H1 (cell line): ENCODE data around the gene HNF1B. TPM values are rescaled to one million over a fixed set of nuclear protein-coding genes. Genes with fewer than 3 reads are reported as not detected.

ENCODE experiments used
- CTCF ChIA-PET: fragments of 300-600 bp; sonication (Branson Sonifier 250); formaldehyde crosslinking; loops from one replicate; lab custom pipeline; 2021; ENCODE audit not compliant: partially characterized antibody; lab: Charles Lee
- POLR2A ChIA-PET: fragments of 300-600 bp; sonication (Branson Sonifier 250); formaldehyde crosslinking; loops from one replicate; lab custom pipeline; 2021; ENCODE audit warnings: inconsistent platforms; ENCODE audit not compliant: partially characterized antibody; lab: Charles Lee
- DNase-seq, 2 experiments: peaks; one replicate each; pipeline versions ENCODE4 v3.0.0 to v3.0.0-alpha.2; 2010 to 2022; ENCODE audit warnings: low spot score in 2 of 2, low read depth in 1 of 2, mixed read lengths in 1 of 2
- FAIRE-seq: peaks from 2 replicates; lab custom pipeline; 2011; peaks lifted over from hg19 to GRCh38; lab: Jason Lieb, UNC
- H2AFZ ChIP-seq: 2 replicates; pipeline ENCODE4 v1.8.1; 2012; ENCODE audit warnings: low read length, inconsistent platforms
- H2AK5ac ChIP-seq: 2 replicates; pipeline ENCODE4 v1.6.1; 2013; ENCODE audit warnings: low read depth, low read length
- H2BK120ac ChIP-seq: replicated peaks from 2 replicates; pipeline ENCODE3; 2013; ENCODE audit warnings: low read depth, low read length, inconsistent platforms
- H2BK12ac ChIP-seq: 2 replicates; pipeline ENCODE4 v1.6.1; 2013; ENCODE audit warnings: low read depth, low read length
- H2BK15ac ChIP-seq: 2 replicates; pipeline ENCODE4 v1.6.1; 2013; ENCODE audit warnings: low read length
- H2BK20ac ChIP-seq: 2 replicates; pipeline ENCODE4 v1.6.1; 2013; ENCODE audit warnings: low read length
- H2BK5ac ChIP-seq: 2 replicates; pipeline ENCODE4 v1.6.1; 2013; ENCODE audit warnings: low read depth, low read length
- H3K14ac ChIP-seq: 2 replicates; pipeline ENCODE4 v1.6.1; 2013; ENCODE audit warnings: inconsistent platforms; ENCODE audit not compliant: insufficient read length
- H3K18ac ChIP-seq: 2 replicates; pipeline ENCODE4 v1.6.1; 2013; ENCODE audit warnings: low read length; ENCODE audit errors: extremely low read depth
- H3K23ac ChIP-seq: 2 replicates; pipeline ENCODE4 v1.6.1; 2013; ENCODE audit warnings: inconsistent platforms; ENCODE audit not compliant: insufficient read length
- H3K23me2 ChIP-seq: 2 replicates; pipeline ENCODE4 v1.6.1; 2013; ENCODE audit warnings: low read depth, low read length
- H3K27ac ChIP-seq: 2 replicates; pipeline ENCODE4 v1.6.1; 2011; ENCODE audit warnings: low read depth, low read length, inconsistent platforms
- H3K27me3 ChIP-seq, 4 experiments: replicated peaks in 1 of 4; 1 replicate in 1 of 4; 2 replicates in 3 of 4; pipeline versions ENCODE4 v1.6.1 to v1.8.1; 2011 to 2013; ENCODE audit warnings: low read length in 3 of 4, mild to moderate bottlenecking in 3 of 4, inconsistent platforms in 2 of 4, mixed read lengths in 2 of 4, moderate library complexity in 1 of 4; ENCODE audit not compliant: control insufficient read depth in 3 of 4, insufficient read depth in 3 of 4; ENCODE audit errors: extremely low read depth in 1 of 4
- H3K36me3 ChIP-seq, 4 experiments: 2 replicates each; pipeline versions ENCODE4 v1.6.1 to v1.8.1; 2011 to 2013; ENCODE audit warnings: mild to moderate bottlenecking in 4 of 4, low read length in 3 of 4, moderate library complexity in 2 of 4, control low read depth in 1 of 4, inconsistent platforms in 1 of 4; ENCODE audit not compliant: insufficient read depth in 4 of 4, control insufficient read depth in 2 of 4
- H3K4ac ChIP-seq: replicated peaks from 2 replicates; pipeline ENCODE3; 2013; ENCODE audit warnings: low read length, low read depth, mixed read lengths, inconsistent platforms; ENCODE audit not compliant: insufficient read length
- H3K4me1 ChIP-seq, 4 experiments: replicated peaks in 1 of 4; 1 replicate in 1 of 4; 2 replicates in 3 of 4; pipeline versions ENCODE4 v1.6.1 to v1.8.1; 2011 to 2013; ENCODE audit warnings: low read length in 3 of 4, inconsistent platforms in 2 of 4, mixed read lengths in 1 of 4; ENCODE audit not compliant: insufficient read depth in 4 of 4, control insufficient read depth in 3 of 4
- H3K4me2 ChIP-seq, 2 experiments: 2 replicates each; pipeline versions ENCODE4 v1.6.1 to v1.8.1; 2011 to 2013; ENCODE audit warnings: low read depth in 2 of 2, low read length in 2 of 2, control low read depth in 1 of 2, inconsistent platforms in 1 of 2, mild to moderate bottlenecking in 1 of 2; ENCODE audit not compliant: insufficient read depth in 1 of 2
- H3K4me3 ChIP-seq, 4 experiments: fragments of 200-600, 300-600 bp in 1 of 4; sonication (generic), shearing (Covaris generic), sonication (Bioruptor Twin) in 1 of 4; 2 replicates each; pipeline versions ENCODE4 v1.5.1 to v1.8.1; 2011 to 2016; ENCODE audit warnings: low read length in 4 of 4, low read depth in 3 of 4, control low read depth in 2 of 4, inconsistent platforms in 2 of 4, mild to moderate bottlenecking in 2 of 4, mixed read lengths in 1 of 4, moderate library complexity in 1 of 4; ENCODE audit not compliant: insufficient read depth in 2 of 4; ENCODE audit errors: extremely low read depth in 1 of 4
- H3K56ac ChIP-seq: replicated peaks from 2 replicates; pipeline ENCODE3; 2013; ENCODE audit warnings: low read depth, mild to moderate bottlenecking, mixed read lengths, low read length, inconsistent platforms; ENCODE audit not compliant: insufficient read length
- H3K79me1 ChIP-seq: 2 replicates; pipeline ENCODE4 v1.6.1; 2013; ENCODE audit warnings: low read depth, low read length, control low read depth
- H3K79me2 ChIP-seq, 2 experiments: 2 replicates each; pipeline versions ENCODE4 v1.6.1 to v1.8.1; 2012 to 2013; ENCODE audit warnings: low read length in 2 of 2, mild to moderate bottlenecking in 2 of 2, inconsistent platforms in 1 of 2; ENCODE audit not compliant: insufficient read depth in 2 of 2, control insufficient read depth in 1 of 2
- H3K9ac ChIP-seq, 4 experiments: replicated peaks in 1 of 4; 1 replicate in 1 of 4; 2 replicates in 3 of 4; pipeline versions ENCODE4 v1.6.1 to v1.8.1; 2011 to 2013; ENCODE audit warnings: low read depth in 3 of 4, low read length in 3 of 4, control low read depth in 2 of 4, mild to moderate bottlenecking in 2 of 4, moderate library complexity in 2 of 4, inconsistent platforms in 1 of 4; ENCODE audit errors: extremely low read depth in 1 of 4
- H3K9me3 ChIP-seq, 2 experiments: 2 replicates each; pipeline versions ENCODE4 v1.6.1 to v1.8.1; 2012 to 2013; ENCODE audit warnings: mild to moderate bottlenecking in 2 of 2, moderate library complexity in 2 of 2, control low read depth in 1 of 2, inconsistent platforms in 1 of 2, low read depth in 1 of 2, low read length in 1 of 2, mixed read lengths in 1 of 2; ENCODE audit not compliant: insufficient read depth in 2 of 2
- H4K20me1 ChIP-seq, 2 experiments: replicated peaks in 1 of 2; 2 replicates each; pipeline versions ENCODE3 to v1.8.1; 2011 to 2013; ENCODE audit warnings: inconsistent platforms in 2 of 2, low read length in 2 of 2, mild to moderate bottlenecking in 1 of 2; ENCODE audit not compliant: insufficient read depth in 2 of 2, control insufficient read depth in 1 of 2
- H4K5ac ChIP-seq: 2 replicates; pipeline ENCODE4 v1.6.1; 2013; ENCODE audit warnings: low read length, low read depth, mixed read lengths, inconsistent platforms; ENCODE audit not compliant: insufficient read length
- H4K8ac ChIP-seq: 2 replicates; pipeline ENCODE4 v1.8.0; 2013; ENCODE audit warnings: mild to moderate bottlenecking, moderate library complexity, low read length, inconsistent platforms; ENCODE audit not compliant: insufficient read depth; ENCODE audit errors: extremely low read depth
- H4K91ac ChIP-seq: replicated peaks from 2 replicates; pipeline ENCODE3; 2013; ENCODE audit warnings: low read length, mixed read lengths, inconsistent platforms; ENCODE audit not compliant: insufficient read length
- WGBS, 2 experiments: shearing (Covaris generic) in 1 of 2; methylation state at CpG; one replicate each; pipeline versions ENCODE4 v1.1.6 to v1.1.7; 2013 to 2015; ENCODE audit warnings: low lambda C conversion rate in 2 of 2, mixed read lengths in 2 of 2, inconsistent platforms in 1 of 2, low coverage in 1 of 2, missing lambda C conversion rate in 1 of 2; ENCODE audit not compliant: insufficient replicate concordance in 2 of 2, insufficient coverage in 1 of 2, insufficient read length in 1 of 2; ENCODE audit errors: extremely low coverage in 1 of 2, missing lambda C conversion rate in 1 of 2; 5-methylcytosine and 5-hydroxymethylcytosine counted together
- polyA plus RNA-seq, 7 experiments: library from polyadenylated mRNA; depleted of rRNA in 3 of 7; stranded (reverse) in 5 of 7; unstranded in 2 of 7; fragments of >200 nt in 5 of 7; fragments of 200-250 nt in 2 of 7; gene quantifications; 1 replicate in 5 of 7; 2 replicates in 1 of 7; 4 replicates in 1 of 7; pipeline versions ENCODE4 v1.2.1 to v1.2.3, GENCODE V29; 2011 to 2013; ENCODE audit warnings: missing spikeins in 2 of 7, mixed read lengths in 2 of 7
- total RNA-seq: library from RNA; stranded (reverse); fragmentation: NEBNext Ultra II Directional; extraction: Animal tissue kit (Norgen Biotek cat#: 25700); gene quantifications from 2 replicates; pipeline ENCODE4 v1.2.1, GENCODE V29; 2021

HNF1B gene
- total and polyA plus RNA-seq, 2 of the 8 experiments (the other 6 are each of a cell fraction or from before 2014, with no cell fraction given), result 0.13 to 0.30 TPM

DNA sequence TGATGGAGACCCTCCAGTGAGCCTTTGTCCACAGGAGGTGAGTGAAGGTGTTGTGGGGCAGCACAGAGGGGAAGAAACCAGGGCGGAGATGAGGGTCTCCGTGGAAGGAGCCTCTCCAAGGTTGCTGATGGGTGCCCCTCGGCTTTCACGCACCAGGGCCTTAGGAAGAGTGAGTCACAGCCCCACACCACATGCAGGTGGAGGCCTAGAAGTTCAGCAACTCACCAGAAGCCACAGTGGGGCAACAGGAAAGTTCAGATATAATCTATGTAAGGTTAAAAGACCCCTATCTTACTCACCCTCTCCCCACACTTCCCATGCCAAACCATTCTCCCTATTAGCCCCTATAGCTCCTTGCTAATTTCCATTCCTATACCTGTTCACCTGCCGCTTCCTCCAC is 9.5 kb upstream of the HNF1B start:
- Histone ChIP-seq H3K27me3 (peaks cover 0 to 5% (median 2%) of the 10 kb centered on the region in 4 experiments; a peak in 3 of 7 replicates), H2BK120ac (no peak overlapping the region), H4K5ac (no peak overlapping the region), H3K23ac (no peak overlapping the region), H3K56ac (no peak overlapping the region), H2BK15ac (no peak overlapping the region), H3K9ac (no peak overlapping the region), H3K79me2 (no peaks in the 10 kb centered on the region), H2BK20ac (no peak overlapping the region), H2AK5ac (no peak overlapping the region), H4K91ac (no peak overlapping the region), H3K27ac (no peak overlapping the region), H4K8ac (no peak overlapping the region), H2BK12ac (no peak overlapping the region), H3K23me2 (no peaks in the 10 kb centered on the region), H3K36me3 (no peaks in the 10 kb centered on the region), H3K9me3 (no peaks in the 10 kb centered on the region), H3K4ac (no peak overlapping the region), H4K20me1 (no peaks in the 10 kb centered on the region), H3K4me2 (no peak overlapping the region), H3K4me1 (no peaks in the 10 kb centered on the region), H2AFZ (no peak overlapping the region), H3K18ac (no peak overlapping the region), H3K4me3 (no peak overlapping the region), H3K14ac (no peak overlapping the region), H3K79me1 (no peaks in the 10 kb centered on the region), H2BK5ac (no peak overlapping the region)
- POLR2A ChIA-PET, result no interaction called here
- 84% methylated on average over 5 of the region's 5 CpGs; no CpG with 5 or more reads in 1 of the 2 experiments for WGBS, 2 experiments
- DNase-seq (no peak), FAIRE-seq (no peak)
- CTCF ChIA-PET, result interaction anchor here (0.7 to 1.2 kb wide), 5 partner anchors 8 to 97 kb away, joined by 3 to 4 read pairs (median 4); no protein-coding TSS in a partner anchor
